ENCODE results near the gene PTPN1.

The PTPN1 gene

GRCh38 chr20:50509923-50510705 is at the start of gene PTPN1:
TSS of gene PTPN1 (plus strand) at chr20:50510383. CDS start at chr20:50510528, 145 bp downstream.
- DNase-seq (ENCODE audit: low spot score), result peak; percentile 96
- TF ChIP-seq, protein P1, sequence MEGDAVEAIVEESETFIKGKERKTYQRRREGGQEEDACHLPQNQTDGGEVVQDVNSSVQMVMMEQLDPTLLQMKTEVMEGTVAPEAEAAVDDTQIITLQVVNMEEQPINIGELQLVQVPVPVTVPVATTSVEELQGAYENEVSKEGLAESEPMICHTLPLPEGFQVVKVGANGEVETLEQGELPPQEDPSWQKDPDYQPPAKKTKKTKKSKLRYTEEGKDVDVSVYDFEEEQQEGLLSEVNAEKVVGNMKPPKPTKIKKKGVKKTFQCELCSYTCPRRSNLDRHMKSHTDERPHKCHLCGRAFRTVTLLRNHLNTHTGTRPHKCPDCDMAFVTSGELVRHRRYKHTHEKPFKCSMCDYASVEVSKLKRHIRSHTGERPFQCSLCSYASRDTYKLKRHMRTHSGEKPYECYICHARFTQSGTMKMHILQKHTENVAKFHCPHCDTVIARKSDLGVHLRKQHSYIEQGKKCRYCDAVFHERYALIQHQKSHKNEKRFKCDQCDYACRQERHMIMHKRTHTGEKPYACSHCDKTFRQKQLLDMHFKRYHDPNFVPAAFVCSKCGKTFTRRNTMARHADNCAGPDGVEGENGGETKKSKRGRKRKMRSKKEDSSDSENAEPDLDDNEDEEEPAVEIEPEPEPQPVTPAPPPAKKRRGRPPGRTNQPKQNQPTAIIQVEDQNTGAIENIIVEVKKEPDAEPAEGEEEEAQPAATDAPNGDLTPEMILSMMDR (IDR thresholded peaks at IDR 0.05; ENCODE audit: extremely low read depth, insufficient read depth, missing control alignments), result no peak
- in situ Hi-C loops (cut with MboI; ENCODE audit: low pct_unique_long_range_greater_than_20kb, low sequenced_read_pairs, unreplicated experiment), result loop anchor here (10.0 kb wide), 1 partner anchor 65 kb away; no protein-coding TSS in a partner anchor

DNA sequence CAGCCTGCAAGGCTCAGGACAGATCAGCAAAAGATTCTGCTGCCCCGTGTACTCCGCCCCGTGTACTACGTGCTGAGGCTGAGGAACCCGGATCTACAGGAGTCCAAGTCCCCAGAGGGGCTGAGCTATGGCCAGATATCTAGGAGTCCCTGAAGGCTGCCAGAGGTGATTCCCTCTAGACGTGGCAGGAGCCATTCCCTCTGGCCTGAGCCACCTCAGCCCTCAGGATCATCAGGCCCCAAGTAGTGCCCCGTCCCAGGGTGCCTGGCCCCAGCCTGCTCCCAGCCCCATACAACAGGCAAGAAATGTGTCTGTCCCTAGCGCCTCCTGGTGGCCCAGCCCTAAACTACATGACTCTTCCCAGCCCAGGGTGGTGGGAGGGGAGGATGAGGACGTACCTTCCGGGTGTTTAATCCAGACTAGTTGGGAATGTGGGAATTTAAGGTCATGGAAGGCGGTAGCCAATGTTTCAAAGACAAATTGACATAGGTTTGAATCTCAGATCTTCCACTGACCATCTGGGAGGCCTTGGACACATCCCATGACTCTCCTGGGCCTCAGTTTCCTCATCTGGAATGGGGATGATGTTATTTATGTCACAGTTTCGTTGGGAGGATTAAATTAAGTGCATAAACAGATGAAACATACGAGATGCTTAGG is 49.4 kb upstream of the PTPN1 start:
- in situ Hi-C loops (cut with MboI; ENCODE audit: low pct_unique_long_range_greater_than_20kb, low sequenced_read_pairs, unreplicated experiment), result loop anchor here (5.0 kb wide), 1 partner anchor 273 kb away; no protein-coding TSS in a partner anchor
- TF ChIP-seq, protein P1 (IDR thresholded peaks at IDR 0.05; ENCODE audit: extremely low read depth, insufficient read depth, missing control alignments), result peak; percentile 96

DNA sequence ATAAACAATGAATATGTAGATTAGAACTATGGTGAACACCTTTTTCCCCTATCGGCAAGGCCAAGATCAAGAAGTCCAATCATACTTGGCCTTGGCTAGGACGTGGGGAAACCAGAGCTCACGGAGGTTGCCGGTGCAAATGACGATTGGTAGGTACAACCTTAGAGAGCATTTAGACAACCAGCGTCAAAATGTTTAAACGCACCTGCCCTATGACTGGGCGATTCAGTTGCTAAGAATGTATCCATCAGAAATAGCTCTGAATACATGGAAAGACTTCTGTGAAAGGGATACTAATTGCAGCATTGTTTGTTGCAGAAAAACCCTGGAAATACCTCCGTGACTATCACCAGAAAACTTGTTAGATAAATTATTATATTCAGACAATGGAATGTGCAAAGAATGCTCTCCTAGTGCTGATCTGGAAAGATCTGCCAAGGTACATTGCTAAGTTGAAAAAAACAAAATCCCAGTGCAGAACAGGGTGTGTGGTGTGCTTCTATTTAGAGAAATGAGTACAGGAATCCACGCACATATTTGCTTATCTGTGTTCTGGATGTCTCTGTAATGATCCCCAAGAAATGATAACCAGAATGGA is 48.0 kb upstream of the PTPN1 start:
- no peak for DNase-seq (ENCODE audit: low spot score)
- in situ Hi-C loops (cut with MboI; ENCODE audit: low pct_unique_long_range_greater_than_20kb, low sequenced_read_pairs, unreplicated experiment), result loop anchor here (5.0 kb wide), 1 partner anchor 275 kb away; no protein-coding TSS in a partner anchor
- TF ChIP-seq, protein P1 (IDR thresholded peaks at IDR 0.05; ENCODE audit: extremely low read depth, insufficient read depth, missing control alignments), result no peak

More for the DNA sequence above, 49.4 kb upstream of the PTPN1 start:
- peak; percentile 65 for DNase-seq (ENCODE audit: low spot score)

GRCh38 chr20:50464026-50464724 is 46.0 kb upstream of the PTPN1 start:
- TF ChIP-seq, protein P1 (IDR thresholded peaks at IDR 0.05; ENCODE audit: extremely low read depth, insufficient read depth, missing control alignments), result peak; percentile 61
- DNase-seq (ENCODE audit: low spot score), result peak; percentile 54
- in situ Hi-C loops (cut with MboI; ENCODE audit: low pct_unique_long_range_greater_than_20kb, low sequenced_read_pairs, unreplicated experiment), result loop anchor here (5.0 kb wide), 1 partner anchor 277 kb away; no protein-coding TSS in a partner anchor

- no peak for DNase-seq (ENCODE audit: low spot score)
- TF ChIP-seq, protein P1 (IDR thresholded peaks at IDR 0.05; ENCODE audit: extremely low read depth, insufficient read depth, missing control alignments), result no peak
- in situ Hi-C loops (cut with MboI; ENCODE audit: low pct_unique_long_range_greater_than_20kb, low sequenced_read_pairs, unreplicated experiment), result loop anchor here (5.0 kb wide), 1 partner anchor 278 kb away; no protein-coding TSS in a partner anchor
Measured at GRCh38 chr20:50464725-50465650, 45.2 kb upstream of the PTPN1 start.
